DLD1 (cell line): Measurements from ENCODE around the gene PPM1E.
"Not testable (repeated sequence)": the region's sequence is repeated elsewhere in the genome, so short reads cannot be mapped to it uniquely, and the experiment has no call there.

Experiments
- in situ Hi-C: cut with HindIII; loops from 2 replicates; pipeline ENCODE4 v1.10.0; 2017; ENCODE audit warnings: low sequenced_read_pairs

The PPM1E gene

GRCh38 chr17:58755577-58756245, at the start of gene PPM1E:
Gene PPM1E, plus strand, starts transcription at chr17:58755854.
- in situ Hi-C loops: no loop called here

- in situ Hi-C loops: no loop called here
Measured at GRCh38 chr17:58706351-58707140, 49.1 kb upstream of the PPM1E start.

DNA sequence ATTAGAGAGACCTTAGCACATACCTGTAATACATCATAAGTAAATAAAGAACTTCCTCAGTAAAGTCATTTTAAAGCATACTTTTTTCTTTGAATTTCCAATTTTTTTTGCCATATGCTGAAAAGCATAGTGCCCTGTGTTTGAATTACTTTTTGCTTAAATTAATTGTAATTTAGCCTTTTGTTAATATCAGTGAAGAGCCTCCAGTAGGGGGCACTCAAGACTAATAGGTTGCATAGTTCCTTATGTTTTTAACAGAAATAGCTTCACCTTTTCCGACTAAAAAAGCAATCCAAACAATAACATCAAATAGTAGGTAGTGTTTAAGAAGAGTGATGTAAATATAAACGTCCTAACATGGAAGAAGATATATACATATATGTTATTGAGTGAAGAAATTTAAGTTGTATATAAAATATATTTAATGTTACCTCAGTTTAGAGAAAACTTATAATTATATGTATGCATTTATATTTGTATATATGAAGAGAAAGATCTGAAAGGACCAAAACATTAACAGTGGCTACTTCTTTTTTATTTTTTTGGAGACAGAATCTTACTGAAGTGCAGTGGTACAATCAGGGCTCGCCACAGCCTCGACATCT, 44.6 kb upstream of the PPM1E start:
- in situ Hi-C loops: no loop called here

GRCh38 chr17:58722274-58722673, 33.4 kb upstream of the PPM1E start:
- in situ Hi-C loops: no loop called here

DNA sequence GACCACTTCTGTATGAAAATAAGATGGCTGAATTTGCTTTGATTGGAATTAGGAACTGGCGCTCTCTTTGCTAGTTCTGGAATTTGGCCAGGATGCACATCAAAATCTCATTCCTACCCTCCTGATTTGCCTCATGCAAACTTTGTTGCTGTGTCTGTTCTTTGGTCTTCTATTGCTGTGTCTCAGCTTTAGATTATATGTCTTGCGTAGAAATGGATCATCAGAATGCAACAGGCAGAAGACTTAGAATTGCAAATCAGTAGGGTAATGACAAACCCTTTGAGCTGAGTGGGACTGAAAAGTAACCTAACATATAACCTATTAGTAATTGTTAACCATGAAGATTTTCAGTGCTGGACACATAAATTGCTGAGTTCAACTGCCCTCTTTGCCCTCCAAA, 33.0 kb upstream of the PPM1E start:
- in situ Hi-C loops: no loop called here

DNA sequence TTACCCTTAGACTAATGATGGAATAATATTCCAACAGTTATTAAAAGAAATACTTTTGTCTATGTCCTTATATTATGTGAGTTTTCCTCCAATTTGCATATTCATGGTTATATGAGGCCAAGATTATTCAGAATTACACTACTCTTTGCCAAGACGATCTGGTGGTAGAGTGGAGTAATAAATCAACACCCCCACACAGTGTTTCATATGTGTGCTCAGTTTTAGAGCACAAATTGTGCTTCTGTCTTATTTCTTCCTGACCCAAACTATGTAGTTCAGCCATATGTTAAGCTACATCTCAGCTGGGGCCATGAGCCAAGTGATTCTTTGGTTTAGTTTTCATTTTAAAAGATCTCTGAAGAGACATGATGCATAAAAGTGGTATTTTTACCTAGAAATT, 26.9 kb upstream of the PPM1E start:
- in situ Hi-C loops: no loop called here

DNA sequence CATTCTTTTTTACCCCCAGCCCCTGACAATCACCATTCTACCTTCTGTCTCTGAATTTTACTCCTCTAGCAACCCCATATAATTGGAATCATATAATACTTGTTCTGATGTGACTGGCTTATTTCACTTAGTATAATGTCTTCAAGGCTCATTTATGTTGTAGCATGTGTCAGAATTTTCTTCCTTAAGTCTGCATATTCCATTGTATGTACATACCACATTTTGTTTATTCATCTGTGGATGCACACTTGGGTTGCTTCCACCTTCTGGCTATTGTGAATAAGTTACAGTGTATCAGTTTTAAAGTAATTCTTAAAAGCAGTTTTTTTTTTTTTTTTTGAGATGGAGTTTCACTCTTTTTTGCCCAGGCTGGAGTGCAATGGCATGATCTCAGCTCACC, 24.7 kb upstream of the PPM1E start:
- in situ Hi-C loops: no loop called here

- in situ Hi-C loops: no loop called here
Measured at GRCh38 chr17:58734040-58734439, 21.6 kb upstream of the PPM1E start.

DNA sequence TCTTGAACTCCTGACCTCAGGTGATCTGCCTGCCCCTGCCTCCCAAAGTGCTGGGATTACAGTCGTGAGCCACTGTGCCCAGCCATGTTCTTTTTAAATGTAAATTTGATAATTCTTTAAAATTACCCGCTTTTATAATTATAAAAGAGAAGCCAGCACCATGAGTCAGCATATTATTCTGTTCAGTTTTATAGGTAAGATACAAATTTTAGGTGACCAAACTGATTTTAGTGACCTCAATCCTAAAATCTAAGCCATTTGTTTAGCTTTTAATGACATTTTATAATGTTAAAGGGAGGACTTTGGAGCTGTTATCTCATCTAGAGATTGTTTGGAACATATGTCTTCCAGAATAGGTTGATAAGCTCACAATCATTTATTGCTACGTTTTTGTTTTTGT, 20.8 kb upstream of the PPM1E start:
- in situ Hi-C loops: no loop called here

- in situ Hi-C loops: no loop called here
Measured at GRCh38 chr17:58741121-58741625, 14.5 kb upstream of the PPM1E start.

GRCh38 chr17:58747674-58748073, 8.0 kb upstream of the PPM1E start:
- in situ Hi-C loops: no loop called here

DNA sequence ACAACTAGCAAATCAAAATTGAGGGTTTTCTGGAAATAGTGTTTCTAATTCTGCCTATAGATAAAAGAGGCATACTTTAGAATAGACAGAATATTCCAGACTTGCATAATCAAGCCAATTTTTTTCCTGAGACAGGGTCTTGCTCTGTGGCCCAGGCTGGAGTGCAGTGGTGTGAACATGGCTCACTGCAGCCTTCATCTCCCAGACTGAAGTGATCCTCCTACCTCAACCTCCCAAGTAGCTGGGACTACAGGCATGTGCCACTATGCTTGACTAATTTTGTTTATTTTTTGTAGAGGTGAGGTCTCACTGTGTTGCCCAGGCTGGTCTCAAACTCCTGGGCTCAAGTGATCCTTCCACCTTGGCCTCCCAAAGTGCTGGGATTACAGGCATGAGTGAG, 6.0 kb upstream of the PPM1E start:
- in situ Hi-C loops: not testable (repeated sequence)

DNA sequence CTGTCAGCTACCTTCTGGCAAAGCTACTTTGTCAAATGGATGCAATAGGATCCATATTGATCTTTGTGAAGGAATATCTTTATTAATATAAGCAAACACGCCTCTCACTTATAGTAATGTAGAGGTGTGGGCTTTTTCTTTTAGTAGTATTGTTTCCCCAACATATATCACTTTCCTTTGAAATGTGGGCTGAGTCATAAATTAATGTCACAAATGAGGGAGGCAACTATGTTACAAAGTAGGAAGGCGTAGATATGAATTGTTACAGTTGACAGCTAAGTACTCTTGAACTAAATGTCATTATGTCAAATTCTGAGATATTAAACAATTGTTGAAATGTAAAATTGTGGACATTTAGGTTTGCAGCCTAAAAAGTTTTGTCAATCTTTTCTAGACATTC, 2.6 kb upstream of the PPM1E start:
- in situ Hi-C loops: no loop called here

DNA sequence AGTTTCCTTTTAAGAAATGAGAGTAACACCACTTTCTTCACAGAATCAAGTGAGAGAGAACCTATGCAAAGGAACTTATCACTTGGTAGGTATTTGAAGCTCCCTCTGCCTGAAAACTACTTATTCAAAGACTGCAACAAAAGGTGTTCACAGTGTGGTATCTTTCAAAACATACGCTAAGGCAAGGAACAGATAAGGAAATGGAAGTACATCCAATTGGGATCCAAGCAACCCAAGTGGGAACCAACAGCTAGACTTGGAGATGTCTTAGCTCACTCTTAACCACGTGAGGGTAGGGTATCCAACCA, 431 bp upstream of the PPM1E start:
- in situ Hi-C loops: no loop called here

DNA sequence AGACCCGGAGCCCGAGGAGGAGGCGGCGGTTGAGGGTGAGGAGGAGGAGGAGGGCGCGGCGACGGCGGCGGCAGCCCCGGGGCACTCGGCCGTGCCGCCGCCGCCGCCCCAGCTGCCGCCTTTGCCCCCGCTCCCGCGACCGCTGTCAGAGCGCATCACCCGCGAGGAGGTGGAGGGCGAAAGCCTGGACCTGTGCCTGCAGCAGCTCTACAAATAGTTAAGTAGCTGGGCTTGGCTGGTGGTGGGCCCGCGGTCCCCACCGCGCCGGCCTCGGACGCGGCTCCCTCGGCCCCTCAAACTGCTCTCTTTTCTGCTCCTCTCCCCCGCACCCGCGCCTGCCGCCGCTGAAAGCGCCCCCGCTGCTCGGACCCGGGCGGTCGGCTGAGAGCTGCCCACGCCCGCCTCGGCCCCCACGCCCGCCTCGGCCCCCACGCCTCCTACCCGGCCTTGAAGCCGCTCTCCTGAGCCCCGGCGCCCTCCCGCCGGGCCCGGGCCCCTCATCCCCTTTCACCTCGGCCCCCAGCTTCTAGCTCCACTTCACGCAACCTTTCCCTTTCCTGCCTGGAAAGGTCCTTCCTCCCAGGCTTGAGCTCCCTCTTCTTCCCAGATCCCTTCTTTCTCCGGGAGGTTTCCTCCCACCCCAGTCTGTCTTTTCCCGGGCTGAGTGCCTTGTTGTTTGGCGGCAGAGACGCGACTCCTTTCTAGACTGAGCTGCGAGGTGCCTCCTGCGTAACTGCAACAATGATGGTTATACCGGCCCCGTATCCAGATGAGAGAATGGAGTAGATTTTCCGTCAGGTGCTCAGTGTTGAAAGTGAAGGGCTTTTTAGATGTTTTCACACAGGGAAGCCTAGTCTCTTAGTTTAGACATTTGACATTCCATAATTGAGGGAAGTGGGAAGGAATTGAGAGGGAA, 850 bp downstream of the PPM1E start:
- in situ Hi-C loops: no loop called here

GRCh38 chr17:58757162-58757613, 1.5 kb downstream of the PPM1E start:
- in situ Hi-C loops: no loop called here

DNA sequence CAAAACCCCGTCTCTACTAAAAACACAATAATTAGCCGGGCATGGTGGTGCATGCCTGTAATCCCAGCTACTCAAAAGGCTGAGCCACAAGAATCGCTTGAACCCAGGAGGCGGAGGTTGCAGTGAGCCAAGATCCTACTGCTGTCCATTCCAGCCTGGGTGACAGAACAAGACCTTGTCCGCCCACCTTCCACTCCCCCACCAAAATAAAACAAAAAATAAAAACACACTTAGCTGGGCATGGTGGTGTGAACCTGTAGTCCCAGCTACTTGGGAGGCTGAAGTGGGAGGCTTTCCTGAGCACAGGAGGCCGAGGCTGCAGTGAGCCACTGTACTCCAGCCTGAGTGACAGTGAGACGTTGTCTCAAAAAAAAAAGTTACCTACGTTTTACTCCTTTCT, 3.2 kb downstream of the PPM1E start:
- in situ Hi-C loops: no loop called here

GRCh38 chr17:58759522-58759921, 3.9 kb downstream of the PPM1E start:
- in situ Hi-C loops: no loop called here

GRCh38 chr17:58760248-58760647, 4.6 kb downstream of the PPM1E start:
- in situ Hi-C loops: no loop called here

DNA sequence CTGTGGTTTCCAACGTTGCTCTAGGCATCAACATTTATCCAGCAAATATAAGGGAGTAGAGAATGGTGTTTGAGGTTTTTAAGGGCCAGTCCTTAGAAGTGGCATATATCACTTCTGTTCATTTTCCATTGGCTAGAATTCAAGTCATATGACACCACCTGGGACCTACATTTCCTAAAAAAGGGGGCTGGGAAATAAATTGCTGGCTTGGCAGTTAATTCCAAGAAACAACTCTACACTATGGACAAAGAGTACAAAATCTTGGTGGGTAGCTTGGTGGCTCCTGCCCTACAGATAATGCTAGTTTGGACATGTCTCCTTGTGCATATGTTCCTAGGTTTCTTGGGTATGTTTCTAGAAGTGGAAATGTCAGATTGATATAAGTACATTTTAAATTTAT, 7.6 kb downstream of the PPM1E start:
- in situ Hi-C loops: no loop called here

GRCh38 chr17:58764373-58764772, 8.7 kb downstream of the PPM1E start:
- in situ Hi-C loops: no loop called here
